ENCODE measurements around the gene PRM2.

Gene PRM2

GRCh38 chr16:11225677-11226549 lies 50.4 kb downstream of the PRM2 start:
- DNase-seq (ENCODE audit: low spot score) = no peak

All from HuH-7.5 (cell line).